HUES6 (cell line): ENCODE results near the gene MEIS2.
"Not testable (repeated sequence)": the region's sequence is repeated elsewhere in the genome, so short reads cannot be mapped to it uniquely, and the experiment has no call there.

Experiments
- H3K27ac ChIP-seq: 2 replicates; pipeline ENCODE4 v1.7.0; 2013; ENCODE audit warnings: low read depth, mild to moderate bottlenecking, low read length, inconsistent platforms
- H3K27me3 ChIP-seq: 2 replicates; pipeline ENCODE4 v1.6.1; 2013; ENCODE audit warnings: low read length; ENCODE audit not compliant: control insufficient read depth, insufficient read depth
- H3K36me3 ChIP-seq: 2 replicates; pipeline ENCODE4 v1.6.1; 2013; ENCODE audit warnings: low read length; ENCODE audit not compliant: control insufficient read depth, insufficient read depth
- H3K4me1 ChIP-seq: 2 replicates; pipeline ENCODE4 v1.6.1; 2013; ENCODE audit warnings: low read length; ENCODE audit not compliant: control insufficient read depth, insufficient read depth
- H3K4me3 ChIP-seq: 2 replicates; pipeline ENCODE4 v1.5.1; 2013; ENCODE audit warnings: low read depth, low read length
- H3K9ac ChIP-seq: one replicate; pipeline ENCODE4 v1.6.1; 2013; ENCODE audit warnings: mild to moderate bottlenecking, low read length
- H3K9me3 ChIP-seq: 2 replicates; pipeline ENCODE4 v1.6.1; 2013; ENCODE audit warnings: low read depth, low read length; ENCODE audit not compliant: control insufficient read depth, insufficient read depth

The MEIS2 gene

DNA sequence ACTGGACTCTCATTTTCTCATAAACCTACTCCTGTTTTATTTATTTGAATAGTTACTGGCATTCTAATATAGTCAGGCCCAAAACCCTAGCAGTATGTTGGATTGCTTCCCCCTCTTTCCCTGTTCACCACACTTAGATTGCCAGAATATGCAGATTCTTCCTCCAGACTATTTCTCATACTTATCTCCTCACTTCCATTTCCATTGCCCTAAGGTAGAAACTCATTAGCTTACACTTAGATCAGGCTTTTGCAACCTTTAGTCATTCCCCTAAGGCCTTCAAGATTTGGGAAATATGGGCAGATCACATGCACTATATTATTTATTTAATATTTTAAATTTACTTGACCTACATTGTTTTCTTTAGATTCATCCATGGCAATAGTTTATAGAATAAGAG is 98.9 kb downstream of the MEIS2 start:
- peaks cover 9% of the 10 kb centered on the region for H3K4me1 ChIP-seq
- no peaks in the 10 kb centered on the region for H3K9me3 ChIP-seq
- no peaks in the 10 kb centered on the region for H3K36me3 ChIP-seq
- no peaks in the 10 kb centered on the region for H3K27me3 ChIP-seq
- H3K4me3 ChIP-seq = no peak overlapping the region
- H3K27ac ChIP-seq = no peak overlapping the region
- H3K9ac ChIP-seq = no peak overlapping the region

- no peaks in the 10 kb centered on the region for H3K27me3 ChIP-seq
Observed at GRCh38 chr15:36999778-37000177, 100.6 kb downstream of the MEIS2 start.

GRCh38 chr15:36996538-36997181 is 103.7 kb downstream of the MEIS2 start:
- Histone ChIP-seq H3K9me3 (no peaks in the 10 kb centered on the region), H3K27ac (no peak overlapping the region), H3K27me3 (no peaks in the 10 kb centered on the region), H3K36me3 (no peaks in the 10 kb centered on the region), H3K4me1 (peaks cover 3% of the 10 kb centered on the region; the same call in 1 of the 2 replicates), H3K4me3 (no peak overlapping the region), H3K9ac (no peak overlapping the region)

More at GRCh38 chr15:36999778-37000177, 100.6 kb downstream of the MEIS2 start:
- no peaks in the 10 kb centered on the region for H3K9me3 ChIP-seq
- H3K36me3 ChIP-seq = no peaks in the 10 kb centered on the region
- no peak overlapping the region for H3K27ac ChIP-seq
- no peak overlapping the region for H3K9ac ChIP-seq
- no peak overlapping the region for H3K4me3 ChIP-seq
- peaks cover 9% of the 10 kb centered on the region for H3K4me1 ChIP-seq

- no peaks in the 10 kb centered on the region for H3K9me3 ChIP-seq
- H3K9ac ChIP-seq = no peak overlapping the region
- H3K27ac ChIP-seq = no peak overlapping the region
- no peak overlapping the region for H3K4me3 ChIP-seq
- H3K36me3 ChIP-seq = no peaks in the 10 kb centered on the region
- no peaks in the 10 kb centered on the region for H3K27me3 ChIP-seq
- H3K4me1 ChIP-seq = peaks cover 3% of the 10 kb centered on the region; the same call in 1 of the 2 replicates
Observed at GRCh38 chr15:36996121-36996520, 104.2 kb downstream of the MEIS2 start.

DNA sequence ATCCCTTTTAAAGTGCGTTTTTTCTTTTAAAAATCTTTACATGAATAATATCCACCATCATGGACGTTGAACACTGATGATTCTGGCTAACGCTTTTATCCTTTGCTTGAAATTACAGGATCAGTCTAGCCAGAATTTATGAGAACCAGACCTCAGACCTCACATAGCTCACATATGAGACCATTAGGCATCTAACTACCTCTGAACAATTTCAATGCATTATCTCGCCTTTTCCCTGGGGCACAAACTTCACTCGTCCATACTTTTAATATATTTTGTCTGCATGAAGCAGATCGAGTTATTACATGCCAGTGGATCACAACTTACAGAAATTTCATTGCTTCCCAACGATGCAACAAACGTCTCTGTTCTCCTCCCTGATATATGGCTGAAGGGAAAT is 105.6 kb downstream of the MEIS2 start:
- Histone ChIP-seq H3K9ac (no peak overlapping the region), H3K9me3 (no peaks in the 10 kb centered on the region), H3K4me3 (no peak overlapping the region), H3K4me1 (no peaks in the 10 kb centered on the region), H3K27me3 (no peaks in the 10 kb centered on the region), H3K27ac (no peak overlapping the region), H3K36me3 (no peaks in the 10 kb centered on the region)

DNA sequence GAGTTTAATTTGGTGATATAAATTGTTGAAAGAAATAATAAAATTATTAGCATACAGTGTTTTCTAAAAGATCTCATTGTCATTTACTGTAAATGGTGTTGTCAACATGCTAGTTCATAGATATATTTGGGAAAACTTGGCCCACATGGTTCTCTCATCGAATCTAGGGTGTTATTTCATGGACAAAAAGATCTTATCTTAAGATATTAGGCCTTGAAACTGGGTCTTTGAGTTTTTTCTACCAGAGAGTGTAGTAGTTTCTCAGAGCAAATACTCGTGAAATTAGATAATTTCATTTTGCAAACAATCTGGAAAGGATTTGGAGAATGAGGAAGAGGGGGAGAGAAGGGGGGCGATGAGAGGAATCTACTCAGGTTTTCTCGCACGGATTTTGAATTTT is 107.9 kb downstream of the MEIS2 start:
- Histone ChIP-seq H3K9me3 (no peaks in the 10 kb centered on the region), H3K27me3 (no peaks in the 10 kb centered on the region), H3K36me3 (no peaks in the 10 kb centered on the region), H3K9ac (no peak overlapping the region), H3K4me3 (no peak overlapping the region), H3K27ac (no peak overlapping the region), H3K4me1 (no peaks in the 10 kb centered on the region)

DNA sequence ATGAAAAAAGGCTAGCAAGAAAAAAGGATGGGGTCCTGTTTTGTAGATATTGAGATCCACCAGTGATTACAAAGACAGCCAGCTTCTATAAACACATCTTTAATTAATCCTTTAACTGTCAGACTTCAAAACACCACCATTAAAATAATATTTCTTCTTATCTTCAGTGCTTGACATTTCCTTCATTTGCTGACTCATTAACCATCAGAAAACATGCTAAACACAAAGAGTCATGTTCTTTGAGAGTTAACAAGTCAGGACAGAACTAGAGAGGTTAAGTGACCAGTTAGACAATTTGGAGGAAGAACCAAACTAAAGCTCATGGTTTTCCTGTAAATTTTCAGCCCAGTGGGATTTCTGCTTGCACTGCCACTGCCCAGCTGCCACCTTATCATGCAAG is 111.4 kb downstream of the MEIS2 start:
- H3K27ac ChIP-seq = no peak overlapping the region
- H3K4me3 ChIP-seq = no peak overlapping the region
- no peaks in the 10 kb centered on the region for H3K36me3 ChIP-seq
- no peaks in the 10 kb centered on the region; the same call in 1 of the 2 replicates for H3K9me3 ChIP-seq
- H3K4me1 ChIP-seq = peaks cover 5% of the 10 kb centered on the region; the same call in 1 of the 2 replicates
- H3K9ac ChIP-seq = no peak overlapping the region
- no peaks in the 10 kb centered on the region for H3K27me3 ChIP-seq

DNA sequence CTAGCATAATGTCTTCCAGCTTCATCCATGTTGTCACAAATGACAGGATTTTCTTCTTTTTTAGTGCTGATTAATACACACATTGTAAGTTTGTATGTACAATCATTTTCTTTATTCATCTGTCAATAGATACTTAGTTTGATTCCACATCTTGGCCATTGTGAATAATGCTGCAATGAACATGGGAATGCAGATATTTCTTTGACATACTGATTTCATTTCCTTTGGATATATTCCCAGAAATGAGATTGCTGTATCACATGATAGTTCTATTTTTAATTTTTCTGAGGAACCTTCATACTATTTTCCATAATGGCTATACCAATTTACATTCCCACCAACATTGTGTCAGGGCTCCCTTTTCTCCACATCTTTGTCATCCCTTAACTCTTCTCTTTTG is 117.9 kb downstream of the MEIS2 start:
- no peak overlapping the region for H3K27ac ChIP-seq
- H3K36me3 ChIP-seq = no peaks in the 10 kb centered on the region
- H3K9me3 ChIP-seq = peaks cover 8% of the 10 kb centered on the region; the same call in 1 of the 2 replicates
- peaks cover 9% of the 10 kb centered on the region; the same call in 1 of the 2 replicates for H3K4me1 ChIP-seq
- H3K4me3 ChIP-seq = no peak overlapping the region
- no peak overlapping the region for H3K9ac ChIP-seq
- H3K27me3 ChIP-seq = no peaks in the 10 kb centered on the region

GRCh38 chr15:36980281-36980680 is 120.1 kb downstream of the MEIS2 start:
- H3K27me3 ChIP-seq, H3K9ac ChIP-seq, H3K4me1 ChIP-seq, H3K4me3 ChIP-seq, H3K9me3 ChIP-seq, H3K27ac ChIP-seq, H3K36me3 ChIP-seq: not testable (repeated sequence)

DNA sequence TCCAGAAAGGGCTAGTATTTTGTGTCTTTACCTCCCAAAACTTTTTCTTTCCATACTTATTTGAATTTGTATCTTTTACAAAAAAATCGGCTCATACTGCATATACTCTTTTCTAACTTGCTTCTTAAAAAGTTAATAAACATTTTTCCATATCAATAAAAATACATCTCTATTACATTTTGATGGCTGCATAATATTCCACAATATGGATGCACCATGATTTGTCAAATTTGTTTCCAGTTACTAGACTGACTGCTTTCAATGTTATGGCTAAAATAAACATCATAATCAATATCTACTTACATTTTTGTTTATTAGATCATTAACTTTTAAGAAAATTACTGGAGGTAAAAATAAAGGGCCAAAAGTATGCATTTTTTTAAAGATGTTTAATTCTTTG is 121.7 kb downstream of the MEIS2 start:
- H3K36me3 ChIP-seq = no peaks in the 10 kb centered on the region
- H3K9ac ChIP-seq = no peak overlapping the region
- no peaks in the 10 kb centered on the region for H3K27me3 ChIP-seq
- H3K9me3 ChIP-seq = peaks cover 8% of the 10 kb centered on the region; the same call in 1 of the 2 replicates
- no peak overlapping the region for H3K27ac ChIP-seq
- H3K4me1 ChIP-seq = 0 out of 2 replicates have a peak, but pooled peaks cover 4% of the 10 kb centered on the region
- no peak overlapping the region for H3K4me3 ChIP-seq

DNA sequence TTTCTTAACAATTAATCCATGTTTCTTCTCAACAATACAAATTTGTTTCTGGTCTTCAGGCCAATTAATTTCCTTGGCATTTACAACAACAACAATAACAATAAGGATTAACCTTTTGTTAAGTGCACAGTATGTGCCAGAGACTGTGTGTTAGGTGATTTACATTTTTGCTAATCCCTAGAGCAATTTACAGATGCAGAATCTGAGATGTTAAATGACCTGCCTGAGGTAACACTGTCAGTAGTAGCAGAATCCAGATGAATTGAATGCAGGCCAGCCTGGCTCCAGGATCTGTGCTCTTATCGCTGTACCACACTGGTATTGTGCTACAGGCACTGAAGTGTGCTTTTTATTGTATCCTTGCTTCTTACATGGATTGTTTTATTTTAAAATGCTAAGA is 122.2 kb downstream of the MEIS2 start:
- H3K27ac ChIP-seq = no peak overlapping the region; the same call in 1 of the 2 replicates
- H3K4me1 ChIP-seq = 0 out of 2 replicates have a peak, but pooled peaks cover 4% of the 10 kb centered on the region
- peaks cover 3% of the 10 kb centered on the region; the same call in 1 of the 2 replicates for H3K9me3 ChIP-seq
- H3K27me3 ChIP-seq = no peaks in the 10 kb centered on the region
- no peak overlapping the region for H3K4me3 ChIP-seq
- H3K9ac ChIP-seq = no peak overlapping the region
- H3K36me3 ChIP-seq = no peaks in the 10 kb centered on the region
